ENCODE results near the gene ACER3. TPM values are rescaled to one million over a fixed set of nuclear protein-coding genes. Genes with fewer than 3 reads are reported as not detected.
A peak's percentile ranks its signal among the peaks of the same experiment; 100 is the strongest.
"Not testable (repeated sequence)": the region's sequence is repeated elsewhere in the genome, so short reads cannot be mapped to it uniquely, and the experiment has no call there.

ACER3 gene
- total and polyA plus RNA-seq, 2 donors: 4.5 to 19.0 TPM

- 92% methylated on average over 1 of the region's 1 CpG for WGBS
- no peak overlapping the region for H3K27ac ChIP-seq (ENCODE audit: low read depth)
- H3K36me3 ChIP-seq (ENCODE audit: insufficient read depth): no peaks in the 10 kb centered on the region
- no peaks in the 10 kb centered on the region for H3K4me1 ChIP-seq (ENCODE audit: insufficient read depth)
- no peak overlapping the region for H3K4me3 ChIP-seq (ENCODE audit: low read depth, low read length)
- DNase-seq (ENCODE audit: extremely low spot score): no peak
Measured at GRCh38 chr11:76947190-76947589, 86.5 kb downstream of the ACER3 start.

- Histone ChIP-seq H3K4me3 (ENCODE audit: low read depth, low read length) (no peak overlapping the region), H3K36me3 (ENCODE audit: insufficient read depth) (no peaks in the 10 kb centered on the region), H3K27ac (ENCODE audit: low read depth) (no peak overlapping the region), H3K4me1 (ENCODE audit: insufficient read depth) (no peaks in the 10 kb centered on the region)
- DNase-seq (ENCODE audit: extremely low spot score): no peak
- 94% methylated on average over 3 of the region's 3 CpGs for WGBS
Measured at GRCh38 chr11:76947800-76948199, 87.1 kb downstream of the ACER3 start.

GRCh38 chr11:76955459-76956114 is 94.9 kb downstream of the ACER3 start:
- H3K4me1 ChIP-seq (ENCODE audit: insufficient read depth): peaks cover 1% of the 10 kb centered on the region
- DNase-seq (ENCODE audit: extremely low spot score): no peak
- no peak overlapping the region for H3K27ac ChIP-seq (ENCODE audit: low read depth)
- no peak overlapping the region for H3K4me3 ChIP-seq (ENCODE audit: low read depth, low read length)
- no peaks in the 10 kb centered on the region for H3K36me3 ChIP-seq (ENCODE audit: insufficient read depth)
- 92% methylated on average over 3 of the region's 3 CpGs for WGBS

GRCh38 chr11:76962583-76963416 is 102.1 kb downstream of the ACER3 start:
- DNase-seq (ENCODE audit: extremely low spot score): peak; percentile 21
- Histone ChIP-seq H3K4me3 (ENCODE audit: low read depth, low read length) (no peak overlapping the region), H3K36me3 (ENCODE audit: insufficient read depth) (no peaks in the 10 kb centered on the region), H3K27ac (ENCODE audit: low read depth) (no peak overlapping the region), H3K4me1 (ENCODE audit: insufficient read depth) (peaks cover 1% of the 10 kb centered on the region)
- 66% methylated on average over 4 of the region's 4 CpGs for WGBS

- 92% methylated on average over 16 of the region's 16 CpGs for WGBS
- H3K4me1 ChIP-seq (ENCODE audit: insufficient read depth); H3K27ac ChIP-seq (ENCODE audit: low read depth); H3K36me3 ChIP-seq (ENCODE audit: insufficient read depth); DNase-seq (ENCODE audit: extremely low spot score); H3K4me3 ChIP-seq (ENCODE audit: low read depth, low read length): not testable (repeated sequence)
Measured at GRCh38 chr11:76963417-76964168, 102.9 kb downstream of the ACER3 start.

- Histone ChIP-seq H3K4me1 (ENCODE audit: insufficient read depth) (no peaks in the 10 kb centered on the region), H3K36me3 (ENCODE audit: insufficient read depth) (no peaks in the 10 kb centered on the region), H3K27ac (ENCODE audit: low read depth) (no peak overlapping the region), H3K4me3 (ENCODE audit: low read depth, low read length) (no peak overlapping the region)
- no peak for DNase-seq (ENCODE audit: extremely low spot score)
Measured at GRCh38 chr11:76972051-76972450, 111.3 kb downstream of the ACER3 start.

- no peaks in the 10 kb centered on the region for H3K4me1 ChIP-seq (ENCODE audit: insufficient read depth)
- no peak for DNase-seq (ENCODE audit: extremely low spot score)
- H3K27ac ChIP-seq (ENCODE audit: low read depth): no peak overlapping the region
- no peak overlapping the region for H3K4me3 ChIP-seq (ENCODE audit: low read depth, low read length)
- H3K36me3 ChIP-seq (ENCODE audit: insufficient read depth): no peaks in the 10 kb centered on the region
- WGBS: 63% methylated on average over 2 of the region's 2 CpGs
Measured at GRCh38 chr11:76974179-76974891, 113.6 kb downstream of the ACER3 start.

- Histone ChIP-seq H3K4me1 (ENCODE audit: insufficient read depth) (no peaks in the 10 kb centered on the region), H3K27ac (ENCODE audit: low read depth) (no peak overlapping the region), H3K4me3 (ENCODE audit: low read depth, low read length) (no peak overlapping the region), H3K36me3 (ENCODE audit: insufficient read depth) (no peaks in the 10 kb centered on the region)
- no peak for DNase-seq (ENCODE audit: extremely low spot score)
Measured at GRCh38 chr11:76975513-76975912, 114.8 kb downstream of the ACER3 start.

- 98% methylated on average over 8 of the region's 8 CpGs for WGBS
- H3K36me3 ChIP-seq (ENCODE audit: insufficient read depth): no peaks in the 10 kb centered on the region
- no peaks in the 10 kb centered on the region for H3K4me1 ChIP-seq (ENCODE audit: insufficient read depth)
- DNase-seq (ENCODE audit: extremely low spot score): no peak
- no peak overlapping the region for H3K27ac ChIP-seq (ENCODE audit: low read depth)
- H3K4me3 ChIP-seq (ENCODE audit: low read depth, low read length): no peak overlapping the region
Measured at GRCh38 chr11:76977791-76978190, 117.1 kb downstream of the ACER3 start.

GRCh38 chr11:76978239-76978638 is 117.5 kb downstream of the ACER3 start:
- no peak overlapping the region for H3K27ac ChIP-seq (ENCODE audit: low read depth)
- H3K4me3 ChIP-seq (ENCODE audit: low read depth, low read length): no peak overlapping the region
- H3K4me1 ChIP-seq (ENCODE audit: insufficient read depth): no peaks in the 10 kb centered on the region
- DNase-seq (ENCODE audit: extremely low spot score): no peak
- H3K36me3 ChIP-seq (ENCODE audit: insufficient read depth): no peaks in the 10 kb centered on the region
- WGBS: 98% methylated on average over 4 of the region's 4 CpGs

GRCh38 chr11:76978818-76979217 is 118.1 kb downstream of the ACER3 start:
- no peak overlapping the region for H3K4me3 ChIP-seq (ENCODE audit: low read depth, low read length)
- no peaks in the 10 kb centered on the region for H3K4me1 ChIP-seq (ENCODE audit: insufficient read depth)
- no peaks in the 10 kb centered on the region for H3K36me3 ChIP-seq (ENCODE audit: insufficient read depth)
- H3K27ac ChIP-seq (ENCODE audit: low read depth): no peak overlapping the region
- no peak for DNase-seq (ENCODE audit: extremely low spot score)
- 88% methylated on average over 3 of the region's 3 CpGs for WGBS

GRCh38 chr11:76980196-76980595 is 119.5 kb downstream of the ACER3 start:
- no peak for DNase-seq (ENCODE audit: extremely low spot score)
- H3K36me3 ChIP-seq (ENCODE audit: insufficient read depth): no peaks in the 10 kb centered on the region
- H3K27ac ChIP-seq (ENCODE audit: low read depth): no peak overlapping the region

GRCh38 chr11:76984743-76985142 is 124.0 kb downstream of the ACER3 start:
- Histone ChIP-seq H3K4me1 (ENCODE audit: insufficient read depth) (no peaks in the 10 kb centered on the region), H3K36me3 (ENCODE audit: insufficient read depth) (peaks cover 4% of the 10 kb centered on the region), H3K4me3 (ENCODE audit: low read depth, low read length) (no peak overlapping the region), H3K27ac (ENCODE audit: low read depth) (no peak overlapping the region)
- 97% methylated on average over 1 of the region's 1 CpG for WGBS
- no peak for DNase-seq (ENCODE audit: extremely low spot score)

More at GRCh38 chr11:76980196-76980595, 119.5 kb downstream of the ACER3 start:
- no peaks in the 10 kb centered on the region for H3K4me1 ChIP-seq (ENCODE audit: insufficient read depth)
- no peak overlapping the region for H3K4me3 ChIP-seq (ENCODE audit: low read depth, low read length)
